ENCODE measurements around the gene CNKSR3.
A peak's percentile ranks its signal among the peaks of the same experiment; 100 is the strongest.

CNKSR3 gene

DNA sequence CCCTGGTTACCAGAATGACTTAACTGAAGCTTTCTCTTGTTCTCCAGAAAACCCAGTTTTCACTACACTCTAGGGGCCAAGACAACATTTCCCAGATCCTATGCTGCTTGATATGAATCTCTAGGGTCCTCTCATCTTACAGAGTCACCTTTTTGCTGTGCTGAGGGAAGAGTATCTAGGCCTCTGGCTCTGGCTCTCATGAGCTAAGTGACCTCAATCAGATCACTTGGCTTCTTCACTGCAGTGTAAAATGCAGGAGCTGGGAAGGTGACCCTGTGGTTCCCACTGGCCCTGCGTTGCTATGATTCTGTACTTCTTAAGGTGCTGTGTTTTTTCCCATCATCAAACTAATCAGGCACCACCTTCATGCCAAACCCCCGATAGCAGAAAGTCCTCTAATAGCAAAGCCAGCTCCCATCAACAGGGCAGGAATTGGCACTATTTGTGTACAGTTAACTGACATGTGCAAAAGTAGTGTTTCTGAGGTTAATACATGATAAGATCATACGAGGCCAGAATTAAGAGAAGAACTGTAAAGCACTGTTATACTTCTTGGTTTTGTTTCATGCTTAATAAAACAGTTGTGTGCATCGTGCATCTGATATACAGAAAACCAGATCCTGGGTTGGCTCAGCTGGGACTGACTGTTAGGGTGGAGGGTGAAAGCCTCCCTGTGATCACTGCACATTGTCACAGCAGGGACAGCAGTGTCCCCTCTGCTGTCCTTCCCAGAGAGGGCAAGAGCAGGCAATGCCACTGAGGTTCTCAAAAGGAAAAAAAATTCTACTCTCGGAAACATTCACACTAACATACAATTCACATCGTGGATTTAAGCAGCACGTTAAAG lies 46.7 kb downstream of the CNKSR3 start:
- DNase-seq (ENCODE audit: extremely low read depth, low read depth), result no peak
- TF ChIP-seq, protein P1, sequence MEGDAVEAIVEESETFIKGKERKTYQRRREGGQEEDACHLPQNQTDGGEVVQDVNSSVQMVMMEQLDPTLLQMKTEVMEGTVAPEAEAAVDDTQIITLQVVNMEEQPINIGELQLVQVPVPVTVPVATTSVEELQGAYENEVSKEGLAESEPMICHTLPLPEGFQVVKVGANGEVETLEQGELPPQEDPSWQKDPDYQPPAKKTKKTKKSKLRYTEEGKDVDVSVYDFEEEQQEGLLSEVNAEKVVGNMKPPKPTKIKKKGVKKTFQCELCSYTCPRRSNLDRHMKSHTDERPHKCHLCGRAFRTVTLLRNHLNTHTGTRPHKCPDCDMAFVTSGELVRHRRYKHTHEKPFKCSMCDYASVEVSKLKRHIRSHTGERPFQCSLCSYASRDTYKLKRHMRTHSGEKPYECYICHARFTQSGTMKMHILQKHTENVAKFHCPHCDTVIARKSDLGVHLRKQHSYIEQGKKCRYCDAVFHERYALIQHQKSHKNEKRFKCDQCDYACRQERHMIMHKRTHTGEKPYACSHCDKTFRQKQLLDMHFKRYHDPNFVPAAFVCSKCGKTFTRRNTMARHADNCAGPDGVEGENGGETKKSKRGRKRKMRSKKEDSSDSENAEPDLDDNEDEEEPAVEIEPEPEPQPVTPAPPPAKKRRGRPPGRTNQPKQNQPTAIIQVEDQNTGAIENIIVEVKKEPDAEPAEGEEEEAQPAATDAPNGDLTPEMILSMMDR (IDR thresholded peaks at IDR 0.05; ENCODE audit: low read depth, low read length), result no peak

GRCh38 chr6:154462425-154462824 lies 48.1 kb downstream of the CNKSR3 start:
- DNase-seq (ENCODE audit: extremely low read depth, low read depth), result no peak
- TF ChIP-seq, protein P1 (IDR thresholded peaks at IDR 0.05; ENCODE audit: low read depth, low read length), result no peak

GRCh38 chr6:154461348-154461747 lies 49.1 kb downstream of the CNKSR3 start:
- TF ChIP-seq, protein P1 (IDR thresholded peaks at IDR 0.05; ENCODE audit: low read depth, low read length), result no peak
- no peak for DNase-seq (ENCODE audit: extremely low read depth, low read depth)

DNA sequence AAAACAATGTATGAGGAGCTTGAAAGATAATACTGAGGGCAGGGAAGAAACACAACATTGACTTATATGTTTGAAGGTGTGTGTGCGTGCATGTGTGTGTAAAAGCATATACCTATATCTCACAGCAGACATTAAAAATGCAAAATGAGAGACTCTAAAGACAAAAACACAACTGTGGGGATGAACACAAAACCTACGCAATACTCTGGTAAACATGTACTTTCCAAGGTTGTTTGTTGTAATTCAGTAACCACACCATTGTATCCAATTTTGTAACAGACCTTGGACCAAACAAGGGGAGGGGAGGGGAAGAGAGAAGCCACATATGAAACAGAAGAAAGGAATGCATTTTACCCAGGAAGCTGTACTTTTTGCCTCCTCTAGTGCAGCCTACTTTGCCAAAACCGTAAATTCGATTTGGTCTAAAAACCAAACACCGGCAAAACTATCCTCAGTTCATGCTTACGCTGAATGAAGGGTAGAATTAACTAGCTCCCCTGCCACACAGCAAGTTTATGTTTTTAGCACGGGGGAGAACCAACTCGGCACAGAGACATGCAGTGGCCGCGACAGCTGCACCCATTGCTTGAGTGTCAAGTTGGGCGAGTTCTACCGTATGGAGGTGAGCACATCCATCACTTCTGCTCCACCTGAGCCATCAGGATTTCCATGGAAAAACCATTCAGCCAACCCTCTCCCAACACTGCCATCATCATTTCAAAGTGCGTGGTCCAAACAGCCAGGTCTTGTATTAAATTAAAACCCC lies 50.0 kb downstream of the CNKSR3 start:
- TF ChIP-seq, protein P1 (IDR thresholded peaks at IDR 0.05; ENCODE audit: low read depth, low read length), result no peak

DNA sequence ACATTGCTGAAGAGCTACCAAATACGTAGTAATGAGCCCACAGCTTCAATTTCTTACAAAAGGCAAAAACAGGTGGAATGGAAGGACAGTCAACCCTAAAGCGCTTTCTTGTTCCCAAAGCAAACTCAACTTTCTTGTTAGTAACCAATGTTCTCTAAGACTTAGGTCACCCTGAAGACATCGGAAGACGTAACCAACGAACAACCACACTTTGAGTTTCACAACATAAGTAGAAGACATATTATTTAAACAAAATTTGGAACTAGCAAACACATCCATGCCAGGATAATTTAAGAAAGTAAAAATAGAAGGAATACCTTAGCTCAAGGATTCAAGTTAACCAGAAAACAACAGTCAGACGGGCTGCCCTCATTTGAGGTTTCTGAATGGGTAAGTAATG lies 51.0 kb downstream of the CNKSR3 start:
- no peak for DNase-seq (ENCODE audit: extremely low read depth, low read depth)
- TF ChIP-seq, protein P1 (IDR thresholded peaks at IDR 0.05; ENCODE audit: low read depth, low read length), result no peak

More for the DNA sequence above, 50.0 kb downstream of the CNKSR3 start:
- peak; percentile 28 for DNase-seq (ENCODE audit: extremely low read depth, low read depth)

- DNase-seq (ENCODE audit: extremely low read depth, low read depth), result peak; percentile 22
- TF ChIP-seq, protein P1 (IDR thresholded peaks at IDR 0.05; ENCODE audit: low read depth, low read length), result no peak
Measured at GRCh38 chr6:154458565-154459470, 51.7 kb downstream of the CNKSR3 start.
